ENCODE results near the gene DNAJC27.

The DNAJC27 gene

DNA sequence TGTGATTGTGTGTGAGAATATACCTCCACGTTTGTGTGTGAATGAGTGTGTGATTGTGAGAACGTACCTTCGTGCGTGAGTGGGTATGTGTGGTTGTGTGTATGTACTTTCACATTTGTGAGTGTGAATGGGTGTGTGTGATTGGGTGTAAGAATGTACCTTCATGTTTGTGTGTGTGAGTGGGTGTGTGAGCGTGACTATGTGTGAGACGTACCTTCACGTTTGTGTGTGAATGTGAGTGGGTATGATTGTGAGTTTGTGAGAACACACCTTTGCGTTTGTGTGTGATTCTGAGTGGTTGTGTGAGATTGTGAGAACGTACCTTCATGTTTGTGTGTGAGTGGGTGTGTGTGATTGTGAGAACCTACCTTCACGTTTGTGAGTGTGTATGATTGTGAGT, 45.9 kb downstream of the DNAJC27 start:
- peak; percentile 24 for DNase-seq

DNA sequence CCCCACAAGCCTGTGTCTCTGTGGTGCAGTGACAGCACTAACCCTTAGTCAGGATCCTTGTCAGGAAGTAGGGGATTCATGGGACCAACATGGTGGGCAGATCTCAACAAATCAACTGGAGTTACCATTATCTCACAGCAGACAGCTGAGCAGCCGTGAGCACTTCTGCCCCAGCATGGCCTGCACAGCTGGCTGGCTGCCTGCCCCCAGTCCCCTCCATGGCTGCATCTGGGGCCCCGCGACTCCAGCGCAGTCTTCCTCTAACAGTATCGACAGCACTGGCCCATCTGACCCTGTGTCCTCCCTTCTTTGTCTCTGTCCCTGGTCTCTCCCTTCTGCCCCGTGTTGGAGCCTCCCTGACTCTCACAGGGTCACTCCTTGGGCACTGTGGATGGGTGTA, 47.0 kb downstream of the DNAJC27 start:
- peak; percentile 55 for DNase-seq

DNA sequence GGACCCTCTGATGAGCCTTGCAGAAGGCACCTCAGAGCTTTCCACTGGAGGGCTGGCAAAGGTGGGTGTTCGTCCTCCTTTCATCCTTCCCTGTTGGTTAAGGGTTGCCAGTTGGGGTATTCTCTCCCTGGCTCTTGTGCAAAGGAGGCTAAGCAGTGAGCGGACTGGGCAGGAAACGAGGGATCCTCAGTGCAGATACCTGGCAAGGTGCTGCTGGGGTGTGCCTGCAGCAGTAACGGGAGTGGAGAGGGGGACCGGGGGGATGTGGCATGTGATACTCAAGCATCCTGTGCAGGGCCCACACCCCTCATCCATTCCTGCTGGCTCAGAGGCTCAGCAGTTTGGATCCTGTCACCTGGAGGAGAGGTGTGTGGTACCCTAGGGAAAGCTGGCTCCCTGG, 47.5 kb downstream of the DNAJC27 start:
- DNase-seq: peak; percentile 39

DNA sequence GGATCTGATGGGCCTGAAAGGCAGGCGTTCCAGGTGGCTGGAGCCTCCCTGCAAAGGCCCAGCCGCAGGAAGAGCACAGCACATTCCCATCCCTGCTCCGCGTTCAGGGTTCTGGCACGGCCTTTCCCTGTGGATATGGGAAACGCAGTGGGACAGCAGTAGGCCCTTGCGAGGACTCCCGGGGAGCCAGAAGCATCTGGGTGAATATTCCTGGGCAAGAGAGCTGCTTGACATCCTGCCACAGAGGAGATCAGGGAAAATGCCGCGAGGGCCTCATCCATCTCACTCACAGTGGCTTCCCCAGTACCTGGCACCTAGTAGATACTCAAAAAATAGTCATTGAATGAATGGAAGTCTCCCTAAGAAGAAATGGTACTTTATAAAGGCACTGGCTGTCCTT, 48.6 kb downstream of the DNAJC27 start:
- DNase-seq: peak; percentile 45

DNA sequence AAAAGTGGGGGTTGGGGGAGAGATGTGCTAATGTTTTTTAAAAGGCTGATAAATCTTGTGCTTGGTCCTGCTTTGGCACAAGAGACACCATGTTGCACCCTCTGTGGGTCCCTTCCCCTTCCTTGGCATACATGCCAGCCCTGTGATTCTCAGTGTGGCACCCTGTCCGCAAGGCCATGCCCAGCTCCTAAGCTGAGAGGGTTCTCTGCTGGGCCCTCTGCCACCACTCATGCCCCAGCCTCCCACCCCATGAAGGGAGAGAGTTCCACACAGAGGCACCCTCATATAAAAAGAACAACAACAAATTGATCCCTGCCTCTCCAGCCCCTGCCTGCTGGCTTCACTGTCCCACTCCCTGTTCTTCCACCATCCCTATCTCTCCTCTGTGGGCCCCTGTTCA, 49.2 kb downstream of the DNAJC27 start:
- DNase-seq: peak; percentile 52

DNA sequence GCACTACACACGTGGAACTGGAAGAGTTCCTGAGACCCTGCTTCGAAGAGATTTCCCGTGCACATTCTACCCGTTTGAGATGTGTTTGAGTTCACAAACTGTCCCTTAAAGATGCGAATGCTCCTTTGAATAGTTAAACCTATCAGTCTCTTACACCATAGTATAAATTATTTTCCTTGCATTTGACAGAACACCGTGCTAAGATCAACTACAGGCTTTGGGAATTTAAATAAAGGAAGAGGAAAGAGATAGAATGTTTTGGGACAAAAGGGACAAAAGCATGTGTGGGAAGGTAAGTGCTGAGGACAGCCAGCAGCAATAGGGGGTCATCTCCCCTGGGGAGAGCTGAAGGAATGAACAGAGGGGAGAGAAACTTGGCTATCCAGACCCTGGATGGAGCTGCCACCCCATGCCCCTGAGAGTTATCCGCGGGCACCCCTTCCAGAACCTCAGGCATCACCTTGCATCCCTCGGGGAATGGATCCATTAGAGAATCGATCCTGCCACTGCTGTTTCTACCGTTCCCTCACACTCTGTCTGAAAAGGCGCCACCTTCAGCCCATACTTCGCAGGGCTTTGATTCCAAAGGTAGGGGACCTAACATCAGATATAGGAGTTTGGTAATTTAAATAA, 50.8 kb downstream of the DNAJC27 start:
- peak; percentile 71 for DNase-seq

DNA sequence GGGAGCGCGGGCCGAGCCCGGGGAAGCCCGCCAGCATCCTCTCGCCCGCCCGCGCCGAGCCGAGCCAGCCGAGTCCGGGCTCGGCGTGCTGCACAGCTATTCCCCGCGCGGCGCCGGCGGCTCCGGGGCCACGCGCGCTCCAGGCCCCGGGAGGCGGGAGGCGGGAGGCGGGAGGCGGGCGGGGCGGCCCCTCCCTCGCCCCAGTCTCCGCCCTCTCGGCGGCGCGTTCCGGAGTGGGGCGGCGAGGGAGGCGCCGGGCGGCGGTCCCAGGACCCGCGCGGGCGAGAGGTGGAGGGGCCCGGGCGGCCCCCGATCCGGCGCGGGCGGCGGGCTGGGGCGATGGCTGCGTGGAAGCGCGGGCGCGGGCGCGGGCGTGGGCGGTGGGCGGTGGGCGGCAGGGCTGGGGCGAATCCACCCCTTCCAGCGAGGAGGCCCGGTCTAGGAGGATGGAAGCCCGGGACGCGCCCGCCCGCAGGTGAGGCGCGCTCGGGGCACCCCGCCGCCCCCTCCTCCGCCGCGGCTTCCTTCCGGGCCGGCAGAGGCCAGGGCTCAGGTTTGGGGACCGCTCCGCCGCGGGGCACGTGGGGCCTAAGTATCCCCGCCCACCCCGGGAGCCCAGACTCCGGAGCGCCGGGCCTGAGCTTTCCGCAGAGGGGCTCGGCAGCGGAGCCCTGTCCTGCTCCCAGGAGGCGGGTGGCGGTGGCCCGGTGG, 51.5 kb downstream of the DNAJC27 start, which contains the start of gene ADCY3:
Gene ADCY3 (minus strand): TSS at position 140 of the 711 bp plus-strand sequence. CDS start 1,250 bp downstream, outside the sequence.
- peak; percentile 88 for DNase-seq

DNA sequence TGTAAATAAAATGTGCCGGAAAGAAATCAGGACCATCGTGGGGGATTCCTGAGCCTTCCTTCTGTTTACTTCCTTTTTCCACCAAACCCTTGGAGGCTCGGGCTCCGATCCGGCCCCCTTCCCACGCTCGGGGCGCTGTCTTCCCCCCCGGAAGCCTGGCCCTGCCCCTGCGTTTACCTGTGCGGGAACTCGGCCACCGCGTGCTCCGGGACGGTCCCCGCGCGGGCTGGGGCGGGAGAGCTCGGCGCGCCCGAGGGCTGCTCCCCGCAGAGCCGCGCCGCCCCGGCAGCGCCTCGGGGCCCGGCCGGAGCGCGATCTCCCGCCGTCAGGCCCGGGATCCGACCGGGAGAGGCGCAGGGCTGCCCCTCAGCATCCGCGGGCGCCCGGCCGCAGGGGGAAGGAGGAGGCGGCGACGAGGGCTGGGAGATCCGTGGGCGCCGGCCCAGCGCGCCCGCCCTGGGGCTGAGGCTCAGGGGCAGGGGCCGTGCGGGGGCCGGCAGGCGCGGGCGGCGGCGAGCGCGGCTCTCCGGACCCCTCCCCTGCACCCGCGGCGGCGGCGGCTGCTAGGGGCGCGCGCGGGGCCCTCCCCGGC, 52.2 kb downstream of the DNAJC27 start:
- peak; percentile 75 for DNase-seq

DNA sequence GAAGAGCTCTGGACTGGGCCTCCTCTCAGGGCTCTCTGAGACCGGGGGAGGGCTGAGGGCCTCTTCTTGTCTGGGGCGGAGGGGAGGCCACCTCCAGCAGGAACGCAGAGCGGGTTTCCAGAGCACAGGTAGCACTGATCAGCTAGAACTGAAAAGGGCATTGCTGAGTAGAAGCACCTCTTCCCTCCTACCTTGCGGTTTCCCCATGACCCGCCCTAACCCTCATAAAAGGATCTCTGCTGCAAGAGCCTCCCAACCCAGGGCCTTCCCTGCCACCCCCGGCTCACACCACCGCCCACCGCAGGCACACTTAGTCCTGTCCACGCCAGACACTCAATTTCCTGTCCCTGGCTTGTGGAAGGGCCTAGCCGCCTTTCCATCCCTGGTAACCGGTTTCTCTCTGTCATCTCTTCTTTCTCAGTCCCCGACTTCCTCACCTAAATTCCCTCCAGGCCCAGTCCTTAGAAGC, 52.7 kb downstream of the DNAJC27 start:
- DNase-seq: peak; percentile 84

DNA sequence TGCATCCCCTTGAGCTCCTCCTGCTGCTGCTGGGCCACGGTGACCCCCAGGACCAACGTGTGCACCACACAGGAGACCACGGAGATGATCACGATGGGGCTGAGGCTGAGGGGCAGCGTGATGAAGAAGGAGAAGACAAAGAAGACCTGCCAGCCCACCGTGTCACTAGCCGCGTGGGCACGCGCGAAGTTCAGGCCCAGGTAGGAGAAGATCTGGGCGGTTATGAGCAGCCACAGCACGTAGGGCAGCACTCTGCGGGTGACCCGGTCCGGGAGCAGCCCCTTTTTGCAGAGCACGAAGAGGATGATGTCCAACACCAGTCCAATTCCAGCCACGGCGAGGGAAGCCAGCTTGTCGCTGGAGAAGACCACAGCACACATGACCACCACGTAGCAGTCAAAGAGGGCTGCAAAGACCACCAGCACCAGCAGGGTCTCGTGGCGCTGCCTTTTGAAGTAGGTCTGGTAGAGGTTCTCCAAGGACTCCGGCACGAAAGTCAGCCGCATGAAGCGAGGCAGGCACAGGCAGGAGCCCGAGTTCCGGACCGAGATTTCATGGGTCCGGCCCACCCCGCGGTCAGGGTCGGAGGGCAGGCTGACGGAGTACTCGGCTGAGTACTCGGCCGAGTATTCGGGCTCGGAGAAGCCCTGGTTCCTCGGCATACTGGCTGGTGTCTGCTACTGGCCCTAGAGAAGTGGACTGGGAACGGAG, 53.3 kb downstream of the DNAJC27 start:
- DNase-seq: peak; percentile 61

DNA sequence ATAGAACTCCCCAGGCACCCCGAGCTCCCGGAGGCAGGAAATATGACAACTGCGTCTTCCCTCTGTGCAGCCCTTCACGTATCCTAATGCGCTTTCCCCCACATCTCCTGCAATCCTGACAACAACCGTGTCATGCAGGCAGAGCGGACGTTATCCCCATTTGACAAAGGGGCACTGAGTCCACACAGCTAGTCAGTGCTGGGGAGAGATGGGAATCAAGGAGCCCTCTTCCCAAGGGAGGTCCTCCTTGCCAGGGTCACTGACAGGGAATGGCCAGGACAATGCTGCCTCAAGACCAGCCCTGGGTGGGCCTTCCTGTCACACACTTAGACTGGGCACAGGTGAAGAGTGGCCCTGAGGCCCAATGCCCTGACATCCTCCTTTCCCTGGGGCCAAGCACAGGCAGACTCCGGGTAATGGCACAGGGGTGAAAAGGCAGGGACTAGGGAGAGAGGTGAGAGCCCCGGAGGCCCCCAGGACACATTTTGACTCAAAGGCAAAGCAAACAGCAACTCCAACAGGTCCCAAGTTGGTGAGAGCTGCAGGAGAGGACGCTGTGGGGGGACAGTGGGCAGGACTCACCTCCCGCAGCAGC, 53.9 kb downstream of the DNAJC27 start:
- peak; percentile 59 for DNase-seq

DNA sequence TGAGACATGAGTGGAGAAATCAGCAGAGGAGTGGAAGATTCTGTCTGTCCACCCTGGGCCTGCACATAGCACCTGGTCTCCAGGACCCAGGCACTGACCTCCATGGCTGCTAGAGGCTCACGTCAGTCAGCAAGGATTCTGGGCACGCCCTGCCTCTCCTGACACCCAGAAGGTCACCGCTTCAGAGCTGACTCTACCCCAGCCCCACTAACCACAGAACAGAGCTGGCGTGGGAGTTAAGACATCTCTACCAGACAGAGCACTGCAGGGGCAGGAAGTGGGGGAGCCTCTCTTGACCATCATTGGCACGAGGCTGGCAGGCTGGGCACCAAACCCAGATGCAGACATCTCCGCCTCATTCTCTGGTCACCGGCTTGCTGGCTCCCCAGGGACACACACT, 54.7 kb downstream of the DNAJC27 start:
- DNase-seq: peak; percentile 68

DNA sequence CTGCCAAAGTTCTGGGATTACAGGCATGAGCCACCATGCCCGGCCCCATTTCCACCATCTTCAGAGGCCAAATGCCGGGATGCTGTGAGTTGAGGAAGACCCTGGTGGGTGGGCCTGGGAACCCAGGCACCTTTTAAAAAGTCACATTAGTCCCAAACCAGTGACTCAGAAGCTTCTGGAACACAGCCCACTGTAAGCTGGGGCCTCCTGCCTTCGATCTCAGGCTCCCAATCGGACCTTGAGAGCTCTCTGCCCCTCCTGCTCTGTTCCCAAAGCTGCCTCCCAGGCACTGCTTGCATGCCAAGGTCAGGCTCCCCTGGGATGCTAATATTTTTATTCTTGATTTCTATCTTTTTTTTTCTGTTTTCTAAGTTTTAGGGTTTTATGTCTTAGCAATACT, 56.0 kb downstream of the DNAJC27 start:
- DNase-seq: peak; percentile 33

DNA sequence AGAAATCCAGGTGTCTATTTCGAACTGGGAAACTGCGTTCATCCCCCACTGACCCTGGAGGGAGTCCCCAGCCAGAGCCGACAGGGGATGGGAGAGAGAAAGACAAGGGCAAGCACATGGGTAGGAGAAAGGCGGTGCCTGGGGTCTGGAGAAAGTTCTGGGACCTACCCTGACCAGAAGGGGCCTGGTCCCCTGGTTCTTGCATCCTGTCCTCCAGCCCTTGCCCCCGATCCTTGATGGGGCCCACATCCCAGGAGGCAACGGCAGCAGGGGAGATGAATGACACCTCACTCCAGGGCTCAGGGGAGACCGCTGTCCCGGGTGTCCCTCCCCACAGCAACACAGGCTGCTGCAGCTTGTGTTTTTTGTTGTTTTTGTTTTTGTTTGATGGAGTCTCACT, 56.6 kb downstream of the DNAJC27 start:
- DNase-seq: peak; percentile 50

DNA sequence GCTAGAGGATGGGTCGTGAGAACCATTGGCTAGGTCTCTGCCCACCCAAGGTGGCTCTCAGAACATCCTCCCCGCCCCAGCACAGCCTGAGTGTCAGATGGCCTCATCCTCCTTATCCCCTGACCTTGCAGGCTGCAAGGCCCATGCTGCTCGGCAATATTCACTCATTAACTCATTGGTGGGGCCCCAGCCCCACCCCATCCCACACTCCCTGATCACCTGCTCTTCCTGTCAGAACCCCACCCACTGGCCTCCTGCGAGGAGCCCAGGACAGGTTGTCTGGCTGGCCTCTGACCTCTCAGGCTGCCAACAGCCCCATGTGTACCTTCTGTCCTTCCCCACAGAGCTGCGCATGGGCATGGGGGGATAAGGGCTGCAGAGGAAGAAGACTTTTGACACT, 57.0 kb downstream of the DNAJC27 start:
- DNase-seq: peak; percentile 36

DNA sequence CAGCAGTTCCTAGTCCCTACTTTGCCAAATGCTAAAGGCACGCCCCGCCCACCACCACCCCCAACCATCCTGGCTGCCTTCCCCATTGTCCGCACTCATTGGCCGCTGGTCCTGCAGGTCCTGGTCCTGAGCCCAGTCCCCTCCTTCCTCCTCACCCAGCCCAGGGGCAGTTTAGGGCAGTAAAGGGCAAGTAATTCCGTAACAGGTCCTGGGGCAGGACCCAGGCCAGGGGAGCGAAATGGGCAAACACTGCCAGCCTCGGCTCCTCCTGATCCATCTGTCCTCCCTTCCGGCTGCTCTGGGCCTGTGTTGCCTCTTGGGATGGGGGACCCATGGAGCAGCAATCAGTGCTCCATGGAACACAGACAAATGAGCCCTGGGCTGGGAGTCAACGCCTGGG, 57.8 kb downstream of the DNAJC27 start:
- peak; percentile 37 for DNase-seq

DNA sequence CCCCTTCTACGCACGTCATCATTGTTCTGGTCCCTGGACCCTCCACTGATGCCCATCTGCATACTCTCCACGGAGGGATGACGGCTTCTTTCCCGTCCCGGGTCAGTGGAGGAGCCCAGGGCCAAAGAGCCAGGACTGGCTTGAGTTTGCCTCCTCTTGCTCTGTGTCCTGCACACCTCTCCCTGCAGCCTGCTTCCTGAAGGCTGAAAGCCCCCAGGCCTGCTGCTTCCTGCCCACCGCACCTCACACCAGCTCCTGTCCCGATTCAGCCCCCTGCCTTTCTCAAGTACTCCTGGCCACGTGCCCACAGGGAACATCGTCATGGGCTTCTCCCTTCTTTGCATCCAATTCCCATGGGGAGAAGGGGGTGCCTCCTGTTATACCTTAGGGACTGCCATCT, 58.8 kb downstream of the DNAJC27 start:
- DNase-seq: peak; percentile 38

DNA sequence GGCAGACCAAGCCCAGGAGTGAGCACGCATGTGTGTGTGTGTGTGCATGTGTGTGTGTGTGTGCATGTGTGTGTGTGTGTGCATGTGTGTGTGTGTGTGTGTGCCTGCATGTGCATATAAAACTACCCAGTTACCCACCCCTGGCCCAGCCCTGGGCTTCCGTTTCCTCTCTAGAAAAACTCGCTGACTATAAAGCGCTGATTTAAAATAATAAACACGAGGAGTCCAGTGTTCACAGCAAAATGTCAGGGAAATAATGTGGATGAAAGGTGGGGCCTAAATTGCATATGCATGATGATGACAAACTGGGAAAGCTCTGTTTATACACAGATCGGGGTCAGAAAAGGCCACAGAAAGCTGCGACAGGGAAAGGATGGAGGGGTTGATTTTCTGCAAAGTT, 59.2 kb downstream of the DNAJC27 start:
- no peak for DNase-seq

DNA sequence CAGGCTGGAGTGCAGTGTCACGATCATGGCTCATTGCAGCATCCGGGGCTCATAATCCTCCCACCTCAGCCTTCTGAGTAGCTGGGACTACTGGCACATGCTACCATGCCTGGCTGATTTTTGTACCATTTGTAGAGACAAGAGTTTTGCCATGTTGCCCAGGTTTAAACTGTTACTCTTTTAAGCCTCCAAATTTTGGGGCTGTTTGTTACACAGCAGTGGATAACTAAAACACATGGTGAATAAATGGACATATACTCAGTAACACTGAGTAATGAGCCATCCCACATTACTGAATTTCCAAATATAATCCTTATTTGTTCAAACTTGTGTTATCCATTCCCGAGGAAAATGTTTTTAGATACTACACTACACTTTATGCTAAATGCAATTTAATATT, 61.5 kb downstream of the DNAJC27 start:
- DNase-seq: no peak

DNA sequence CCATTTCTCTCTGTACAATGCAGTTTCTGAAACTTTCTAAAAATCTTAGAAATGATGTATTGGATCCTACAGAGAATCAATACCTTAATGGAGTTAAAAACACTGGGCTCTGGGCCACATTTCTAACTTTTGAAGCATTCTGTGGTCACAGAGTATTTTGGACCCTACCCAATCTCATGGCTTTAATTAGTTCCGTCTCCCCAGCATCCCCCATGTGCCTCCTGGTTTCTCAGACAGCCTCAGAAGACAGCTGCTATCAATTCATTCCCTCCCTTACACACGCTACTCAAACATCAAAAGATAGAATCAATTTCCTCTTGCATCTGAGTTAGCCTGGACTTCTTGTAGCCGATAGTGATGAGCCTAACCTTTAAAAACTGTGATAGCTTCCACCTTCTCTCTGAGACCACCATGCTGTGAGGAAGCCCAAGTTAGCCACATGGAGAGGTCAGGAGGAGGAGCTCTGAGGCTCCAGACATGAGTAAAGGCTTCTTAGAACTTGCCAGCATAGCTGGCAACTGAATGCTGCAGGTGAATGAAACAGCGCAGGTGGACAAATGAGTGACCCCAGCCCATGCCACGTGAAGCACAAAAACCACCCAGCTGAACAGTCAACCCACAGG, 62.1 kb downstream of the DNAJC27 start:
- DNase-seq: peak; percentile 8

DNA sequence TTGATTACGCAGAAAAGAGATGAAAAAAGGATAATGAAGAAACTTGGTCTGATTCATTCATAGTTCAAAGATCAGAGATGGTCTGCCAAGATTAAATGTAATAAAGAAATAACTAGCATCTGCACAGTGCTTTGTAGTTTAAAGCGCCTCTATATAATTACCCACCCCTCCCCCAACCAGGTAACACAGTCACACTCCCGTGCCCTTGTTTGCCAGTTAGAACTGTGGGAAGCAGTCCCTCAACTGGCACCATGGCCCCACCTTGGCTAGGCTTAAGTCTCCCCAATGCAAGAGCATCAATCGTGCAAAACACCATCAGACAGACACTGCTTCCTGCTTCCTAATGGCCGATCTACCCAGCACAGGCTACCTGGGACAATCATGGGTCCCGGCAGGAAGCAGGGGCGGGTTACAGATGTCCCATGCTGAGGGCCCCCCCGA, 63.3 kb downstream of the DNAJC27 start:
- peak; percentile 25 for DNase-seq

DNA sequence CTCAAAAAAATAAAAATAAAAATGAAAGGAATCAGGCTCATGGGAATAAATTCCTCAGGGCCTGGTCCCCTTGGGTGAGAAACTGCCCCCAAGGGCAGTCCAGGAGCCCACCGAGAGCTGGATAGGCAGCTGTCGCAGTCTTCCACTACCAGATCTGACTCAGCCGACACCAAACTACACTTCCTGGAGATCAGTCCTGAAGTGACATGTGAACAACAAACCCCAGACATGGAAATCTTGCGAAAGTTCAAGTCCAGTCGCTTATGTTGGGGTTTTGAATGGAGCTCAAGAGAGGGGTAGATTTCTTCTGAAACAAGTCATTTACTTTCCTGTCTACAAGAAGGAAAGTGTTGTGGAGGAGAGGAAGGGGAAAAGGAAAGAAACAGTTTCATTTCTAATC, 64.6 kb downstream of the DNAJC27 start:
- peak; percentile 16 for DNase-seq
